GM19025 (cell line): ENCODE results near the gene IL17RA.

Experiments used
- ATAC-seq: cut with Tn5 transposase; IDR thresholded peaks from one replicate; pipeline ENCODE4 v1.9.1; 2021; ENCODE audit warnings: mild to moderate bottlenecking, low read depth, moderate library complexity; ENCODE audit not compliant: unreplicated experiment

IL17RA gene

GRCh38 chr22:17105143-17106129 lies 20.6 kb downstream of the IL17RA start:
- no peak for ATAC-seq

DNA sequence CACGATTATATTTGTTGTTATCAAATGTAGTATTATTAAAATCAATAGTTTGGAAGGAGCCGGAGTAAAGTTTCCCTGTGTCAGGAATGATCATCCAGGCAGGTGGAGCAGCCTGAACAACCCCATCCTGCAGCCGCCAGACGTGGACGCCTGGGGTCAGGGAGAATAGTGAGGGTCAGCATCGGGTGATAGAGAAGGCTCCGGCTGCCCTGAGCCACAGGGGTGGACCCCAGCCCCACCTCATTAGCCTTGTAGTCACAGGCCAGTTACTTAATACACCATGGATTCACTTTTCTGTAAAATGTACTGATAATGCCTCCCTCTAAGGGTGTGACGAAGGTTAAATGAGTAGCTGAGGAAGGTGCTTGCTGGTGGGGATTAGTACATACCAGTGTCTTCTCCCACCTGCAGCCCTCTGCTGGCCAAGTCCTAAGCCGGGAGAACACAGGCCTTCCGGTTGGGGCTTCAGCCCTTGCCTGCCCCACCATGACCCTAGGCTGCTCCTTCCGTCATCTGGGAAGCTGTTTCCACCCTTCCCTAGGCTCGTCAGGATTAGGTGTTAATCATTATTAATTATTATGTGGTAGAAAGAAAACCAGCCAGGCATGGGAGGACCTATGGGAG lies 21.5 kb downstream of the IL17RA start:
- no peak for ATAC-seq

- no peak for ATAC-seq
Measured at GRCh38 chr22:17106785-17107546, 22.2 kb downstream of the IL17RA start.

DNA sequence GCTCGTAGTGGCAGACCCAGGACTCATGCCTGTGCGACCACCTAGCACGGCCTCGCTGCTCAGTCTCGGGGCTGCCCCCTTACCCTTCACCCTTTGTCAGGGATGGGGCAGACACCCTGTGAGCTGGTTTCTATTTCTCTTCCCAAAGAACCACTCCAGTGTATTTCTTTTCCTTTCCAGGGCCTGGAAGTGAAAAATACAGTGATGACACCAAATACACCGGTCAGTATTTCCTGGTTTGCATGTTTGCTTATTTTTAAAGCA lies 22.7 kb downstream of the IL17RA start:
- no peak for ATAC-seq

GRCh38 chr22:17108256-17109112 lies 23.7 kb downstream of the IL17RA start:
- no peak for ATAC-seq

DNA sequence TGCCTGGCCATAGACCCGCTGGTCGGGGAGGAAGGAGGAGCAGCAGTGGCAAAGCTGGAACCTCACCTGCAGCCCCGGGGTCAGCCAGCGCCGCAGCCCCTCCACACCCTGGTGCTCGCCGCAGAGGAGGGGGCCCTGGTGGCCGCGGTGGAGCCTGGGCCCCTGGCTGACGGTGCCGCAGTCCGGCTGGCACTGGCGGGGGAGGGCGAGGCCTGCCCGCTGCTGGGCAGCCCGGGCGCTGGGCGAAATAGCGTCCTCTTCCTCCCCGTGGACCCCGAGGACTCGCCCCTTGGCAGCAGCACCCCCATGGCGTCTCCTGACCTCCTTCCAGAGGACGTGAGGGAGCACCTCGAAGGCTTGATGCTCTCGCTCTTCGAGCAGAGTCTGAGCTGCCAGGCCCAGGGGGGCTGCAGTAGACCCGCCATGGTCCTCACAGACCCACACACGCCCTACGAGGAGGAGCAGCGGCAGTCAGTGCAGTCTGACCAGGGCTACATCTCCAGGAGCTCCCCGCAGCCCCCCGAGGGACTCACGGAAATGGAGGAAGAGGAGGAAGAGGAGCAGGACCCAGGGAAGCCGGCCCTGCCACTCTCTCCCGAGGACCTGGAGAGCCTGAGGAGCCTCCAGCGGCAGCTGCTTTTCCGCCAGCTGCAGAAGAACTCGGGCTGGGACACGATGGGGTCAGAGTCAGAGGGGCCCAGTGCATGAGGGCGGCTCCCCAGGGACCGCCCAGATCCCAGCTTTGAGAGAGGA lies 24.5 kb downstream of the IL17RA start:
- ATAC-seq = no peak

GRCh38 chr22:17109976-17110375 lies 25.2 kb downstream of the IL17RA start:
- no peak for ATAC-seq

DNA sequence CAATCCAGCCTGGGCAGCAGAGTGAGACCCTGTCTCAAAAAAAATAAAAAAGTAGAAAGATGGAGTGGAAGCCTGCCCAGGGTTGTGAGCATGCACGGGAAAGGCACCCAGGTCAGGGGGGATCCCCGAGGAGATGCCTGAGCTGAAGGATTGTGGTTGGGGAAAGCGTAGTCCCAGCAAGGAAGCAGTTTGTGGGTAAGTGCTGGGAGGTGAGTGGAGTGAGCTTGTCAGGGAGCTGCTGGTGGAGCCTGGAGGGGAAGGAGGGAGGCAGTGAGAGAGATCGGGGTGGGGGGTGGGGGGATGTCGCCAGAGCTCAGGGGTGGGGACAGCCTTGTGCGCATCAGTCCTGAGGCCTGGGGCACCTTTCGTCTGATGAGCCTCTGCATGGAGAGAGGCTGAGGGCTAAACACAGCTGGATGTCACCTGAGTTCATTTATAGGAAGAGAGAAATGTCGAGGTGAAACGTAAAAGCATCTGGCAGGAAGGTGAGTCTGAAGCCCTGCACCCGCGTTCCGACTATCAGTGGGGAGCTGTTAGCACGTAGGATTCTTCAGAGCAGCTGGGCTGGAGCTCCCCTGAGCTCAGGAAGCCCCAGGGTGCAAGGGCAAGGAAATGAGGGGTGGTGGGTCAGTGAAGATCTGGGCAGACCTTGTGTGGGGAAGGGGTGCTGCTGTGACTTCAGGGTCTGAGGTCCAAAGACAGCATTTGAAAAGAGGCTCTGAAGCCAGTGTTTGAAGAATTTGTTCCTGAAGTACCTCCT lies 26.2 kb downstream of the IL17RA start:
- ATAC-seq = no peak

- ATAC-seq = no peak
Measured at GRCh38 chr22:17112491-17113042, 27.8 kb downstream of the IL17RA start.

DNA sequence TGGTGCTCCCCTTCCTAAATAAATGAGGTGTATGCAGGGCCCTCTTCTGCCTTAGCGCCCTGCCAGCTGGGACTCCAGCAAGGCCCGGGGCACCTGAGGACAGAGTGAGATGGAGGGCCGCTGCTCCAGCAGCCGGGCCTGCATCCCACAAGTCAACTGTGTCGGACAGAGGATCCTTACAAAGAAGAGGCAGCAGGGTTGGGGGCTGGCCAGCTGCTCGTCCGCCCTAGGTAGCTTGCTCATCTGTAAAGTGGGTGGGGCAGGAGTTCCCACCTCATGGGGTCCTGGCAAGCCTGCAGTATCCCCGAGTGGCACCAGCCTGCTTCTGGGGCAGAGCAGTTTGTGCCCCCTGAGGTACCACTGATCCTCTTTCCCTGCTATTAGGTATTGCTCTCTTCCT lies 28.8 kb downstream of the IL17RA start:
- ATAC-seq = no peak

DNA sequence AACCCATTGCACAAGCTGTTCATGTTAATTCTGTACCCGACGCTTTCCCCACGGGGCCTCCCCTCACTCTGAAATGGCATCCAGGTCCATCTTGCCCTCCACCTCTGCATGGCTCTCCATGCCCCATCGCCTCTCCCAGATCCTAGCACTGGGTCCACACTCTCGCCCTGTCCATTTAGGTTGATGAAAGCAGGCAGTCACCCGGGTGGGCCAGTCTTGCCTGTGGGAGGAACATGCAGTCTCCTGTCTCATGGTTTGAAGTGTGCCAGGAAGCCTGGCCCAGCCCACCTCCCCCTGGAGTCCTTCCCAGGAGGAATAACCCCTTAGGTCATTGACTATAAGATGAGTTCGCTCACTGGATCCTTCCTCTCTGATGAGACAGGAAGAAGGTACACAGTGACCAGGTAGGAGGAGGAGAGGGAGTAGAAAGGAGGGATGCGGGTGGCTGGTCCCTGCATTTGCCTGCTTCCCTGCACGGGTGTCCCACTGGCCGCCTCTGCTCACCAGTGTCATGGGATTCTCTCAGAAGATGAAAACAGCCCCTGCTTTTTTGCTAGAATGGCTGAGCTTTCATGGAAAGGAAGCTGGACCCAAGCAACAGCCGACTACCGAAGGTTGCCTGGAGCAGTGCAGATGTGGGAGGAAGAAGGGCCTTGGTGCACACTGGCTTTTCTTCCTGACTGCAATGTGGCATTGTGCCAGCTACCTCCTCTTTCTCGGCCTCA lies 29.5 kb downstream of the IL17RA start:
- ATAC-seq = no peak

DNA sequence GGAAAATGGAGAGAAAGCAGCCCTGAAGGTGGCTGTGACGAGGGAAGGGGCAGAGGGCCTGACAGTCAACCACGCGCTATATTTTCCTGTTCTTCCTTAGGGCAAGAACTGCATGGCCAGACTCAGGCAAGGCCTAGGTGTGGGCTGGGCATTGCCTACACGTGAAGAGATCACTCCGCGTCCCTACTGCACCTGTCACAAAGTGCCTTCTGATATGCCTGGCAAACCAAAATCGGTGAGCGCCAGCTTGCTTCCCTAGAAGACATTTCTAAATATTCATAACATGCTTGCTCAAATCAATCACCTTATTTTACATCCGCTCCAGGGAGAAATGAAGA lies 30.1 kb downstream of the IL17RA start:
- no peak for ATAC-seq

GRCh38 chr22:17115236-17115635 lies 30.4 kb downstream of the IL17RA start:
- no peak for ATAC-seq

DNA sequence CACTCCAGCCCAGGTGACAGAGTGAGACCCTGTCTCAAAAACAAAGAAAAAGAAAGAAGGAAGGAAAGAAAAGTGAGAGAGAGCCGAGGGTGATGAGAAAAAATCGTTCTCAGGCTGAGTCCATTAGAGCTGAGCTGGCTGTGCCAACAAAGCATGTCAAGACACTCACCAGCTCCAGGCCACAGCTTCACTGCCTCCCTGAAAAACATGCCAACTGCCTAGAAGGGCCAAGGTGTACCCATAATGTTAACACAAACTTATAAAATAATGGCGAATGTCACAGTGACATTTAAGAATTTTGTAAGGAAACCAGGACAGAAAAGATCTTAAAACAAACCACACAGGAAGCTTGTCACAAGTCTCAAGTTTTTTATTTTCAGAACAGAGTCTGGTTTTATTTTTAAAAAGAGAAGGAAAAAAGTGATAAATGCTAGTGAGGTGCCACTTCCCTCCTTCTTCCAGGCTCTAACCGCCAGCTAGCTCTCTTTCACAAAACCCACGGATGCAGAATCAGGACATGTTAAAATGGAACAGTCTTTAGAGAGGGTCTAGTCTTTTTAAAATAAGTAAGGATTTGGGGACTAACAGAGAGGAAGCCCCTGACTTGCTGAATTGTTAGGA lies 31.3 kb downstream of the IL17RA start:
- no peak for ATAC-seq

GRCh38 chr22:17116572-17117330 lies 32.0 kb downstream of the IL17RA start:
- no peak for ATAC-seq

GRCh38 chr22:17117400-17117799 lies 32.6 kb downstream of the IL17RA start:
- ATAC-seq = no peak

GRCh38 chr22:17117890-17118289 lies 33.1 kb downstream of the IL17RA start:
- ATAC-seq = no peak
